Ovary (tissue), 9 donors: ENCODE measurements around the gene AICDA. TPM values are rescaled to one million over a fixed set of nuclear protein-coding genes. Genes with fewer than 3 reads are reported as not detected.

Experiments
- DNase-seq, 5 donors: peaks; one replicate each; pipeline ENCODE4 v3.0.0-alpha.2; 2019 to 2020
- H3K27ac ChIP-seq, 2 donors: fragments of 200-600 bp; one replicate each; pipeline versions ENCODE4 v1.5.1 to v1.8.0; 2019 to 2022
- H3K27me3 ChIP-seq: fragments of 200-600 bp; one replicate; pipeline ENCODE4 v1.8.0; 2022
- H3K36me3 ChIP-seq: fragments of 200-600 bp; sonication (generic); one replicate; pipeline ENCODE4 v1.5.1; 2019
- H3K4me1 ChIP-seq: one replicate; pipeline ENCODE4 v1.8.1; 2013; ENCODE audit warnings: mild to moderate bottlenecking, moderate library complexity; ENCODE audit not compliant: insufficient read depth
- H3K4me3 ChIP-seq: fragments of 200-600 bp; sonication (generic); one replicate; pipeline ENCODE4 v1.5.1; 2017
- H3K9me3 ChIP-seq, 2 donors: fragments of 200-600 bp in 1 of 2; sonication (generic) in 1 of 2; one replicate each; pipeline versions ENCODE4 v1.5.1 to v1.8.1; 2013 to 2019; ENCODE audit warnings: mild to moderate bottlenecking in 1 of 2, moderate library complexity in 1 of 2
- CTCF ChIP-seq, 3 donors: fragments of 450-650 bp in 2 of 3; fragments of 200-600 bp in 1 of 3; IDR thresholded peaks; one replicate each; pipeline versions ENCODE4 v1.5.1 to v1.8.0; 2016 to 2022; ENCODE audit warnings: antibody characterized with exemption in 3 of 3, mild to moderate bottlenecking in 1 of 3
- EP300 ChIP-seq: sonication (generic); formaldehyde crosslinking; IDR thresholded peaks from one replicate; pipeline ENCODE4 v1.6.1; 2017; ENCODE audit warnings: antibody characterized with exemption
- POLR2A ChIP-seq: fragments of 450-650 bp; IDR thresholded peaks from one replicate; pipeline ENCODE4 v1.6.1; 2017; ENCODE audit warnings: antibody characterized with exemption, mild to moderate bottlenecking, moderate library complexity
- WGBS, 3 donors: extraction: QIAGEN DNeasy Blood & Tissue Kit in 1 of 3; methylation state at CpG; one replicate each; pipeline versions ENCODE4 v1.1.5 to v1.1.7; 2013 to 2017; 5-methylcytosine and 5-hydroxymethylcytosine counted together
- intact Hi-C, 4 donors: fragments of 100-400 bp; cut with DNase I; formaldehyde crosslinking; loops; one replicate each; pipeline versions ENCODE4 v1.11.0 to v1.15.1; 2022 to 2023
- polyA plus RNA-seq, 2 donors: library from polyadenylated mRNA; stranded (reverse); fragments of 200-250 nt in 1 of 2; fragments of 350-450 nt in 1 of 2; fragmentation: Illumina TruSeq in 1 of 2; extraction: RNeasy Lipid Tissue Mini Kit (QIAGEN cat#74804) in 1 of 2; gene quantifications; one replicate each; pipeline ENCODE4 v1.2.3, GENCODE V29; 2013 to 2014
- small RNA-seq: library from RNA; depleted of rRNA; stranded (forward); fragments of <200 nt; gene quantifications from one replicate; pipeline ENCODE3, GENCODE V24; 2016
- total RNA-seq, 7 donors: library from RNA; depleted of rRNA in 2 of 7; stranded (reverse); fragments of >200 nt in 2 of 7; fragmentation: NEBNext Ultra II Directional in 3 of 7; extraction: Animal tissue kit (Norgen Biotek cat#: 25700) in 3 of 7; gene quantifications; one replicate each; pipeline versions ENCODE4 v1.1.0 to v1.2.4, GENCODE V29; 2016 to 2023
- donor health status: DM: no; HTN: no; CAD: no; lungs with moderate emphysema.
- donor health status: DM: no; HTN: no; CAD: no.
- donor health status: Bipolar disorder and iron deficiency.
- donor health status: DM: yes; HTN: yes; CAD: no.
- donor health status: DM: no; HTN: no; CAD: no.
- donor health status: DM: yes; HTN: yes; CAD: no.

AICDA gene
- total and polyA plus RNA-seq, 9 donors: not detected

- intact Hi-C loops: no loop called here
- no peak for DNase-seq
- Histone ChIP-seq H3K27me3 (no peaks in the 10 kb centered on the region), H3K9me3 (no peaks in the 10 kb centered on the region), H3K4me1 (no peaks in the 10 kb centered on the region), H3K36me3 (no peaks in the 10 kb centered on the region), H3K4me3 (no peak overlapping the region), H3K27ac (no peak overlapping the region)
- TF ChIP-seq EP300 (no peak), POLR2A (no peak), CTCF (IDR thresholded peaks at IDR 0.05) (no peak)
- WGBS, 3 donors: 39 to 56% (median 47%) methylated on average over 6 of the region's 6 CpGs
These were observed 59.5 kb downstream of the AICDA start for GRCh38 chr12:8553088-8553627.

Small RNA genes lying within 50 kb of the gene (small RNA-seq; reads per million reads assigned to genes)
- gene RF00019 (not detected), gene RF00564 (not detected)

Other genes with a start within 250 kb of the AICDA start
- gene CLEC6A, start 156.9 kb downstream of the AICDA start, total RNA-seq: under 1 TPM in 1 of 7 donors, not detected in 6; 0.23 TPM
- gene CLEC6A, start 156.9 kb downstream of the AICDA start, polyA plus RNA-seq: not detected
- gene CLEC4D, start 99.4 kb downstream of the AICDA start, total RNA-seq: under 1 TPM in 2 of 7 donors, not detected in 5; 0.15 to 0.35 TPM
- gene CLEC4D, start 99.4 kb downstream of the AICDA start, polyA plus RNA-seq: under 1 TPM in 1 of 2 donors, not detected in 1; 0.05 TPM
- gene CLEC4E, start 72.0 kb downstream of the AICDA start, total RNA-seq: 1 to 10 TPM in 3 of 7 donors, under 1 TPM in 3, not detected in 1; 0.35 to 2.8 (median 1.2) TPM
- 1 to 10 TPM in 1 of 2 donors, under 1 TPM in 1; 0.40 to 1.1 TPM for gene CLEC4E, start 72.0 kb downstream of the AICDA start, polyA plus RNA-seq
- gene MFAP5, start 50.0 kb upstream of the AICDA start, total RNA-seq: 1 to 10 TPM in 2 of 7 donors, under 1 TPM in 3, not detected in 2; 0.35 to 7.5 (median 0.72) TPM
- gene MFAP5, start 50.0 kb upstream of the AICDA start, polyA plus RNA-seq: 100 to 1,000 TPM in 1 of 2 donors, under 1 TPM in 1; 0.46 to 106 TPM
- 100 to 1,000 TPM in 1 of 7 donors, 10 to 100 TPM in 6; 32.3 to 118 (median 42.6) TPM for gene RIMKLB, start 85.1 kb upstream of the AICDA start, total RNA-seq
- gene RIMKLB, start 85.1 kb upstream of the AICDA start, polyA plus RNA-seq: 10 to 100 TPM; 36.0 to 50.9 TPM
- under 1 TPM in 6 of 7 donors, not detected in 1; 0.07 to 0.80 (median 0.39) TPM for gene A2ML1, start 209.8 kb upstream of the AICDA start, total RNA-seq
- under 1 TPM; 0.17 to 0.22 TPM for gene A2ML1, start 209.8 kb upstream of the AICDA start, polyA plus RNA-seq